CD8-positive, alpha-beta memory T cell (primary cell): ENCODE data around the gene OR13C9. TPM values are rescaled to one million over a fixed set of nuclear protein-coding genes. Genes with fewer than 3 reads are reported as not detected.
"Not testable (repeated sequence)": the region's sequence is repeated elsewhere in the genome, so short reads cannot be mapped to it uniquely, and the experiment has no call there.

ENCODE experiments used
- CTCF ChIA-PET: fragments of 350-600 bp; sonication (Branson Sonifier 250); formaldehyde crosslinking; loops from one replicate; lab custom pipeline; 2021; ENCODE audit warnings: antibody characterized with exemption; lab: Charles Lee
- POLR2A ChIA-PET: fragments of 350-600 bp; sonication (Branson Sonifier 250); formaldehyde crosslinking; loops from one replicate; lab custom pipeline; 2021; ENCODE audit warnings: antibody characterized with exemption; lab: Charles Lee
- DNase-seq, 5 donors: peaks; one replicate each; pipeline versions ENCODE4 v3.0.0 to v3.0.0-alpha.2; 2020 to 2022; ENCODE audit warnings: mixed read lengths in 1 of 5
- H3K27ac ChIP-seq: one replicate; pipeline ENCODE4 v1.7.0; 2013; ENCODE audit warnings: low read depth, mild to moderate bottlenecking, low read length, moderate library complexity
- H3K27me3 ChIP-seq: 2 replicates; pipeline ENCODE4 v1.7.0; 2013; ENCODE audit warnings: low read length, mild to moderate bottlenecking; ENCODE audit not compliant: insufficient read depth, poor library complexity, severe bottlenecking
- H3K36me3 ChIP-seq: 2 replicates; pipeline ENCODE4 v1.7.0; 2013; ENCODE audit warnings: mild to moderate bottlenecking, low read length, moderate library complexity; ENCODE audit not compliant: insufficient read depth
- H3K4me1 ChIP-seq: 2 replicates; pipeline ENCODE4 v1.7.0; 2013; ENCODE audit warnings: mild to moderate bottlenecking, low read length, moderate library complexity; ENCODE audit not compliant: insufficient read depth
- H3K4me3 ChIP-seq: 2 replicates; pipeline ENCODE4 v1.7.0; 2013; ENCODE audit warnings: mild to moderate bottlenecking, low read length
- H3K9me3 ChIP-seq: 2 replicates; pipeline ENCODE4 v1.7.0; 2013; ENCODE audit warnings: mild to moderate bottlenecking, low read length
- H3K27ac Mint-ChIP-seq, 8 donors: one replicate each; pipeline ENCODE4 v1.8.0; 2020 to 2021; ENCODE audit warnings: mixed read lengths in 8 of 8, mild to moderate bottlenecking in 6 of 8, inconsistent platforms in 3 of 8, moderate library complexity in 3 of 8
- H3K27me3 Mint-ChIP-seq, 2 donors: one replicate each; pipeline ENCODE4 v1.8.0; 2020 to 2021; ENCODE audit warnings: mixed read lengths in 2 of 2, mild to moderate bottlenecking in 1 of 2, moderate library complexity in 1 of 2
- H3K36me3 Mint-ChIP-seq, 3 donors: one replicate each; pipeline ENCODE4 v1.8.0; 2020 to 2021; ENCODE audit warnings: mixed read lengths in 3 of 3, inconsistent platforms in 1 of 3, mild to moderate bottlenecking in 1 of 3
- H3K4me1 Mint-ChIP-seq, 3 donors: one replicate each; pipeline ENCODE4 v1.8.0; 2020 to 2021; ENCODE audit warnings: mixed read lengths in 3 of 3, inconsistent platforms in 1 of 3, mild to moderate bottlenecking in 1 of 3
- H3K4me3 Mint-ChIP-seq, 7 donors: one replicate each; pipeline ENCODE4 v1.8.0; 2020 to 2021; ENCODE audit warnings: mixed read lengths in 7 of 7, mild to moderate bottlenecking in 6 of 7, moderate library complexity in 4 of 7, inconsistent platforms in 2 of 7
- H3K9me3 Mint-ChIP-seq, 5 donors: one replicate each; pipeline ENCODE4 v1.8.0; 2020 to 2022; ENCODE audit warnings: mixed read lengths in 5 of 5, mild to moderate bottlenecking in 3 of 5, moderate library complexity in 2 of 5, inconsistent platforms in 1 of 5
- polyA plus RNA-seq: library from polyadenylated mRNA; unstranded; fragments of 300-500 nt; fragmentation: Illumina TruSeq; gene quantifications from one replicate; pipeline ENCODE4 v1.2.3, GENCODE V29; 2021
- total RNA-seq, 2 experiments: library from RNA; stranded (reverse); gene quantifications; one replicate each; pipeline ENCODE4 v1.2.3, GENCODE V29; 2021

Gene OR13C9
- total RNA-seq: not detected
- not detected for polyA plus RNA-seq

GRCh38 chr9:104618104-104618503 lies at the start of gene OR13C9:
OR13C9 (minus strand) TSS chr9:104618204; CDS start chr9:104618204, 0 bp downstream.
- no peak within 1 kb of the TSS for H3K27ac Mint-ChIP-seq
- H3K27me3 Mint-ChIP-seq: no peaks in the 10 kb centered on the region
- H3K4me1 Mint-ChIP-seq: no peaks in the 10 kb centered on the region
- H3K27me3 ChIP-seq: no peaks in the 10 kb centered on the region
- no peak for DNase-seq
- POLR2A ChIA-PET: no interaction called here
- H3K9me3 ChIP-seq: no peaks in the 10 kb centered on the region
- no peak within 1 kb of the TSS for H3K4me3 ChIP-seq
- no peaks in the 10 kb centered on the region for H3K4me1 ChIP-seq
- H3K9me3 Mint-ChIP-seq: peaks cover 0 to 8% (median 4%) of the 10 kb centered on the region in 5 donors
- H3K4me3 Mint-ChIP-seq: no peak within 1 kb of the TSS
- no peaks in the 10 kb centered on the region for H3K36me3 ChIP-seq
- no peaks in the 10 kb centered on the region for H3K36me3 Mint-ChIP-seq
- CTCF ChIA-PET: no interaction called here
- H3K27ac ChIP-seq: no peak within 1 kb of the TSS

- POLR2A ChIA-PET: no interaction called here
- Mint-ChIP-seq H3K4me1 (no peaks in the 10 kb centered on the region), H3K36me3 (no peaks in the 10 kb centered on the region), H3K27me3 (peaks cover 1 to 6% of the 10 kb centered on the region in 2 donors), H3K9me3 (peaks cover 0 to 7% (median 3%) of the 10 kb centered on the region in 5 donors), H3K27ac (no peak overlapping the region), H3K4me3 (no peak overlapping the region)
- Histone ChIP-seq H3K4me3 (no peak overlapping the region), H3K9me3 (no peaks in the 10 kb centered on the region), H3K36me3 (no peaks in the 10 kb centered on the region), H3K27me3 (no peaks in the 10 kb centered on the region), H3K27ac (no peak overlapping the region), H3K4me1 (no peaks in the 10 kb centered on the region)
- no peak for DNase-seq
- CTCF ChIA-PET: no interaction called here
Measured at GRCh38 chr9:104658496-104659195, 40.6 kb upstream of the OR13C9 start.

DNA sequence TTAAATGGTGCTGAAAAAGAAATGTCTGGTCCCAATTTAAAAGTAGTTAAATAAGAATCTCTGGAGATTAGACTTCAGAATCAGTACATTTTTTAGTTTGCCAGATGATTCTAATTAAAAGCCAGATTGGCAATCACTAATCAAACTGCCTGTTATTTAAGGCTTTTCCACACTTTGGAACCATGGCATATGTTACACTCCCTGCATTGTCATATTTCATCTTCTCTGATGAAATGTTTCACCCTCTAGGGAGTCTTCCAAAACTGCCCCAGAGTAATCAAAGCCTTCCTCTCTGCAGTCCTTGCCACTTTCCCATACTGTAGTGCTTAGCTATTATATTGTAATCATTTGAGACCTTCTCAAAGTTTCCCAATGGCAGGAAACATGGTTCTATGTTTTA lies 17.5 kb upstream of the OR13C9 start:
- H3K4me1 ChIP-seq: no peaks in the 10 kb centered on the region
- ChIA-PET POLR2A (no interaction called here), CTCF (no interaction called here)
- H3K27me3 ChIP-seq: no peaks in the 10 kb centered on the region
- H3K27ac ChIP-seq: no peak overlapping the region
- no peak for DNase-seq
- peaks cover 0 to 5% of the 10 kb centered on the region in 2 donors for H3K27me3 Mint-ChIP-seq
- H3K9me3 ChIP-seq: no peaks in the 10 kb centered on the region
- peaks cover 14 to 31% (median 25%) of the 10 kb centered on the region in 5 donors for H3K9me3 Mint-ChIP-seq
- H3K4me1 Mint-ChIP-seq: no peaks in the 10 kb centered on the region
- H3K36me3 Mint-ChIP-seq: peaks cover 0 to 7% (median 0%) of the 10 kb centered on the region in 3 donors
- no peaks in the 10 kb centered on the region for H3K36me3 ChIP-seq
- no peak overlapping the region for H3K4me3 ChIP-seq
- H3K4me3 Mint-ChIP-seq: no peak overlapping the region
- H3K27ac Mint-ChIP-seq: no peak overlapping the region

GRCh38 chr9:104633976-104634520 lies 16.0 kb upstream of the OR13C9 start:
- Mint-ChIP-seq H3K36me3 (peaks cover 0 to 7% (median 0%) of the 10 kb centered on the region in 3 donors), H3K4me3 (no peak overlapping the region), H3K9me3 (peaks cover 11 to 19% (median 14%) of the 10 kb centered on the region in 5 donors), H3K27ac (no peak overlapping the region), H3K4me1 (no peaks in the 10 kb centered on the region), H3K27me3 (peaks cover 0 to 5% of the 10 kb centered on the region in 2 donors)
- no peaks in the 10 kb centered on the region for H3K27me3 ChIP-seq
- no peaks in the 10 kb centered on the region for H3K4me1 ChIP-seq
- H3K27ac ChIP-seq: no peak overlapping the region
- CTCF ChIA-PET: no interaction called here
- H3K36me3 ChIP-seq: no peaks in the 10 kb centered on the region
- no peak overlapping the region for H3K4me3 ChIP-seq
- DNase-seq: no peak
- no peaks in the 10 kb centered on the region for H3K9me3 ChIP-seq
- POLR2A ChIA-PET: no interaction called here

- H3K4me3 Mint-ChIP-seq, POLR2A ChIA-PET, H3K27ac Mint-ChIP-seq, CTCF ChIA-PET, H3K27me3 Mint-ChIP-seq, H3K27me3 ChIP-seq, H3K4me3 ChIP-seq, H3K9me3 ChIP-seq, H3K4me1 Mint-ChIP-seq, DNase-seq, H3K36me3 ChIP-seq, H3K27ac ChIP-seq, H3K4me1 ChIP-seq, H3K36me3 Mint-ChIP-seq: not testable (repeated sequence)
- peaks cover 6 to 24% (median 15%) of the 10 kb centered on the region in 5 donors for H3K9me3 Mint-ChIP-seq
Measured at GRCh38 chr9:104625964-104626363, 8.0 kb upstream of the OR13C9 start.

DNA sequence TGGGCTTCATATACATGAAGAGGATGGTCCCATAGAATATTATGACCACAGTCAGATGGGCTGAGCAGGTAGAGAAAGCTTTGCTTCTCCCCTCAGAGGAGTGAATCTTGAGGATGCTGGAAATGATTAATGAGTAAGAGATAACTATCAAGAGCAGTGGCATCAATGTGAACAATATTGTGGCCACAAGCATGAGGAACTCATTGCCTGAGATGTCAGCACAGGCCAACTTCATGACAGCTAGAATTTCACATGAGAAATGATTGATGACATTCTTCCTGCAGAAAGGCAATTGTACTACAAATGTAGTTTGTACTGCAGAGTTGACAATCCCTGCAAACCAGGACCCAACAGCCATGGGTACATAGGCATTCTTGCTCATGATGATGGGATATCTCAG lies 586 bp downstream of the OR13C9 start:
- Mint-ChIP-seq H3K4me1 (no peaks in the 10 kb centered on the region), H3K27ac (no peak overlapping the region), H3K4me3 (no peak overlapping the region), H3K9me3 (peaks cover 0 to 4% (median 3%) of the 10 kb centered on the region in 5 donors), H3K36me3 (no peaks in the 10 kb centered on the region), H3K27me3 (no peaks in the 10 kb centered on the region)
- no peak for DNase-seq
- Histone ChIP-seq H3K27ac (no peak overlapping the region), H3K9me3 (no peaks in the 10 kb centered on the region), H3K36me3 (no peaks in the 10 kb centered on the region), H3K4me1 (no peaks in the 10 kb centered on the region), H3K4me3 (no peak overlapping the region), H3K27me3 (no peaks in the 10 kb centered on the region)
- POLR2A ChIA-PET: no interaction called here
- CTCF ChIA-PET: no interaction called here

DNA sequence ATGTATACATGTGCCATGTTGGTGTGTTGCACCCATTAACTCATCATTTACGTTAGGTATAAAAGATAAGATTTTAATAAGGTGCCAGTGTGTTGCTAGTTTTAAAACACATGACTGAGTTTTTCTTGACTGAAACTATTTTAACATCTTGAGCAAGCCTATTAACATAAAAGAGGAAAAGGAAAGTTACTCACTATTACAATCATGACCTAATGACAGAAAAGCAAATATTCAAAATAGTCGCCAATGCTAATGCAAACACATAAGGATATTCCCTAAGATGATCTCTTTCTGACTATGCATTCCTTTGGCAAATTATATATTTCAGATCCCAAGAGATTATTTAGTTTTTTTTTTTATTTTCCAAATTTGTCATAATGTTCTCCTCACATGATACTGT lies 6.8 kb downstream of the OR13C9 start:
- no peaks in the 10 kb centered on the region for H3K27me3 Mint-ChIP-seq
- no peak overlapping the region for H3K27ac Mint-ChIP-seq
- H3K4me1 ChIP-seq: no peaks in the 10 kb centered on the region
- no peaks in the 10 kb centered on the region for H3K36me3 Mint-ChIP-seq
- no peak for DNase-seq
- H3K9me3 ChIP-seq: no peaks in the 10 kb centered on the region
- peaks cover 0 to 4% (median 0%) of the 10 kb centered on the region in 5 donors for H3K9me3 Mint-ChIP-seq
- no peak overlapping the region for H3K27ac ChIP-seq
- no peaks in the 10 kb centered on the region for H3K36me3 ChIP-seq
- H3K4me3 ChIP-seq: no peak overlapping the region
- no peaks in the 10 kb centered on the region for H3K4me1 Mint-ChIP-seq
- ChIA-PET CTCF (no interaction called here), POLR2A (no interaction called here)
- H3K4me3 Mint-ChIP-seq: no peak overlapping the region
- no peaks in the 10 kb centered on the region for H3K27me3 ChIP-seq

DNA sequence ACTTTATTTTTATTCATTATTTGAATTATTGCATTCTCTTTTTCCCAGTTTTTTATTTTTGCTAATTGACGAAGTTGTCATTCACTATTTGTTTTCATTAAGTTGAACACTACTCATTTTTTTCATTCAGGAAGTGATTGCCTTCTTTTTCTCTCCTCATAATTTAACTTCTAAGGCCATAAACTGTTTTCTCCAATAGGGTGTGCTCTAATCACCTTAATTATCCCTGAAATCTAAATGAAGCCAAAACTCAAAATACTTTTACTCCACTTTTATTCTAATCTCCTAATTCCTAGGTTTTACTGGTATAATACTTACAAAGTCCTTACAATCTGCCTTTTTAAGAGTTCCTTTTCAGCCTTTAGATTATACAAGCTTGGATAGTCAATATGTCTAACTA lies 9.7 kb downstream of the OR13C9 start:
- Histone ChIP-seq H3K36me3 (no peaks in the 10 kb centered on the region), H3K4me3 (no peak overlapping the region), H3K9me3 (no peaks in the 10 kb centered on the region), H3K27ac (no peak overlapping the region), H3K27me3 (no peaks in the 10 kb centered on the region), H3K4me1 (no peaks in the 10 kb centered on the region)
- ChIA-PET CTCF (no interaction called here), POLR2A (no interaction called here)
- Mint-ChIP-seq H3K4me1 (no peaks in the 10 kb centered on the region), H3K27me3 (no peaks in the 10 kb centered on the region), H3K36me3 (no peaks in the 10 kb centered on the region), H3K4me3 (no peak overlapping the region), H3K27ac (no peak overlapping the region), H3K9me3 (no peaks in the 10 kb centered on the region)
- no peak for DNase-seq
